ENCODE measurements around the gene TSPAN14.

DNA sequence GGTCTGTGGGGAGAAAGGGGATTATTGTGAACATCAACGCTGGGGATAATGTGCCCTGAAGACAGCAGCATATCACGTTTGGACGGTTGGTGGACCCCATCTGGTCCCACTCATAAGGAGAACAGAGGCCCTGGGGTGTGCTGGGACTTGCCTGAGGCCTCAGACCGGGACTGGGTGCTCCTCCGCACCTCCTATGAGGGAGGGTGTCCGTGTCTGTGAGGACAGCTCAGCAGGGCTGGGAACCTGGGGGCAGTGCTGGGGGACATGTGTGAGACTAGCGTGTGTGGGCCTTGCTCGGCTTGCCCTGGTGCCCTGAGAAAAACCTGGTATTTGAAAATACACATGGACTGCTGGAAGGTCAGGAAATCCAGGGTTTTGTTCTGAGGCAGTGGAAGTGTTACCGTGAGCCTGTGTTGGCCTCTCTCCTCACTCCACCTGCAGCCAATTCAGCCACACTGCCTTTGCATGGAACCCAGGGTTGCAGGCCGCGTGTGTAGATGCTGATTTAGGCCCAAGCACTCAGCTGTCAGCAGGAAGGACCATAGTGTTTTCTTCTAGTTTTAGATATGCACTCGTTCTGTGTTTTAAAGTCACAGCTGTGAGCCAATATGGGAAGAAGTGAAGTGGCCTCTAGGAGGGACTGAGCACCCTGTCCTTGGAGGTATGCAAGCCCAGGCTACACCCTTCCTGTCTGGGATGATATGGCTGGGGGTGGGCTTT lies 70.2 kb downstream of the TSPAN14 start:
- TF ChIP-seq, protein P1, sequence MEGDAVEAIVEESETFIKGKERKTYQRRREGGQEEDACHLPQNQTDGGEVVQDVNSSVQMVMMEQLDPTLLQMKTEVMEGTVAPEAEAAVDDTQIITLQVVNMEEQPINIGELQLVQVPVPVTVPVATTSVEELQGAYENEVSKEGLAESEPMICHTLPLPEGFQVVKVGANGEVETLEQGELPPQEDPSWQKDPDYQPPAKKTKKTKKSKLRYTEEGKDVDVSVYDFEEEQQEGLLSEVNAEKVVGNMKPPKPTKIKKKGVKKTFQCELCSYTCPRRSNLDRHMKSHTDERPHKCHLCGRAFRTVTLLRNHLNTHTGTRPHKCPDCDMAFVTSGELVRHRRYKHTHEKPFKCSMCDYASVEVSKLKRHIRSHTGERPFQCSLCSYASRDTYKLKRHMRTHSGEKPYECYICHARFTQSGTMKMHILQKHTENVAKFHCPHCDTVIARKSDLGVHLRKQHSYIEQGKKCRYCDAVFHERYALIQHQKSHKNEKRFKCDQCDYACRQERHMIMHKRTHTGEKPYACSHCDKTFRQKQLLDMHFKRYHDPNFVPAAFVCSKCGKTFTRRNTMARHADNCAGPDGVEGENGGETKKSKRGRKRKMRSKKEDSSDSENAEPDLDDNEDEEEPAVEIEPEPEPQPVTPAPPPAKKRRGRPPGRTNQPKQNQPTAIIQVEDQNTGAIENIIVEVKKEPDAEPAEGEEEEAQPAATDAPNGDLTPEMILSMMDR (IDR thresholded peaks at IDR 0.05; ENCODE audit: insufficient read depth, low read length), result no peak
- TF ChIP-seq POLR2AphosphoS5 (IDR thresholded peaks at IDR 0.05; ENCODE audit: low read depth), result peak; percentile 38; the same call in 1 of the 2 replicates

Measured in HL-60 (cell line).